Colonic mucosa (tissue), 4 donors: Measurements from ENCODE around the gene MTPN. TPM values are rescaled to one million over a fixed set of nuclear protein-coding genes. Genes with fewer than 3 reads are reported as not detected.

Experiments
- DNase-seq: peaks from one replicate; pipeline ENCODE4 v3.0.0-alpha.2; 2020
- H3K27ac ChIP-seq: fragments of 200-600 bp; one replicate; pipeline ENCODE4 v1.8.0; 2021
- H3K27me3 ChIP-seq: fragments of 200-600 bp; one replicate; pipeline ENCODE4 v1.8.0; 2021
- H3K36me3 ChIP-seq: fragments of 200-600 bp; one replicate; pipeline ENCODE4 v1.8.0; 2021
- H3K4me1 ChIP-seq: fragments of 200-600 bp; one replicate; pipeline ENCODE4 v1.8.0; 2021; ENCODE audit warnings: mild to moderate bottlenecking
- H3K4me3 ChIP-seq: fragments of 200-600 bp; one replicate; pipeline ENCODE4 v1.8.0; 2021
- H3K9ac ChIP-seq, 2 donors: one replicate each; pipeline ENCODE4 v1.7.0; 2013; ENCODE audit warnings: control low read depth in 2 of 2, low read depth in 2 of 2, low read length in 2 of 2
- H3K9me3 ChIP-seq: fragments of 200-600 bp; one replicate; pipeline ENCODE4 v1.8.0; 2021
- CTCF ChIP-seq: fragments of 200-600 bp; IDR thresholded peaks from one replicate; pipeline ENCODE4 v1.8.0; 2022; ENCODE audit warnings: antibody characterized with exemption, mild to moderate bottlenecking
- intact Hi-C: fragments of 100-400 bp; cut with DNase I; formaldehyde crosslinking; loops from one replicate; pipeline ENCODE4 v1.14.1; 2022
- total RNA-seq, 2 donors: library from RNA; stranded (reverse); fragmentation: NEBNext Ultra II Directional in 1 of 2; extraction: Animal tissue kit (Norgen Biotek cat#: 25700) in 1 of 2; gene quantifications; one replicate each; pipeline ENCODE4 v1.2.1, GENCODE V29; 2021
- donor health status: healthy.
- donor health status: DM: no; HTN: no; CAD: no.
- donor health status: DM: no; HTN: no; CAD: no.

Gene MTPN
- total RNA-seq, 2 donors from 2014 or later, result 101 to 109 TPM

GRCh38 chr7:135933509-135934188 is 43.5 kb downstream of the MTPN start:
- no peaks in the 10 kb centered on the region for H3K27me3 ChIP-seq

GRCh38 chr7:135932131-135932530 is 45.0 kb downstream of the MTPN start:
- no peaks in the 10 kb centered on the region for H3K4me1 ChIP-seq
- no peak overlapping the region for H3K4me3 ChIP-seq
- no peaks in the 10 kb centered on the region for H3K9me3 ChIP-seq
- no peak for TF ChIP-seq CTCF
- DNase-seq, result no peak
- H3K27ac ChIP-seq, result no peak overlapping the region
- no peaks in the 10 kb centered on the region for H3K27me3 ChIP-seq
- intact Hi-C loops, result no loop called here
- H3K9ac ChIP-seq, result no peak overlapping the region
- no peaks in the 10 kb centered on the region for H3K36me3 ChIP-seq

More at GRCh38 chr7:135933509-135934188, 43.5 kb downstream of the MTPN start:
- no peaks in the 10 kb centered on the region for H3K36me3 ChIP-seq
- no peak for DNase-seq
- H3K4me1 ChIP-seq, result no peaks in the 10 kb centered on the region
- H3K27ac ChIP-seq, result no peak overlapping the region
- intact Hi-C loops, result no loop called here
- H3K9me3 ChIP-seq, result no peaks in the 10 kb centered on the region
- H3K4me3 ChIP-seq, result no peak overlapping the region
- TF ChIP-seq CTCF, result no peak
- no peak overlapping the region for H3K9ac ChIP-seq

GRCh38 chr7:135930565-135931461 is 46.3 kb downstream of the MTPN start:
- Histone ChIP-seq H3K27me3 (no peaks in the 10 kb centered on the region), H3K27ac (no peak overlapping the region), H3K4me3 (no peak overlapping the region), H3K9ac (no peak overlapping the region), H3K36me3 (no peaks in the 10 kb centered on the region), H3K9me3 (no peaks in the 10 kb centered on the region), H3K4me1 (no peaks in the 10 kb centered on the region)
- no peak for TF ChIP-seq CTCF
- intact Hi-C loops, result no loop called here
- DNase-seq, result no peak

GRCh38 chr7:135929722-135930141 is 47.4 kb downstream of the MTPN start:
- intact Hi-C loops, result no loop called here
- DNase-seq, result no peak
- Histone ChIP-seq H3K27me3 (no peaks in the 10 kb centered on the region), H3K4me1 (no peaks in the 10 kb centered on the region), H3K9ac (no peak overlapping the region), H3K27ac (no peak overlapping the region), H3K36me3 (no peaks in the 10 kb centered on the region), H3K9me3 (no peaks in the 10 kb centered on the region), H3K4me3 (no peak overlapping the region)
- TF ChIP-seq CTCF, result no peak

- Histone ChIP-seq H3K27ac (no peak overlapping the region), H3K4me3 (no peak overlapping the region), H3K4me1 (no peaks in the 10 kb centered on the region), H3K9me3 (no peaks in the 10 kb centered on the region), H3K9ac (no peak overlapping the region), H3K36me3 (no peaks in the 10 kb centered on the region), H3K27me3 (no peaks in the 10 kb centered on the region)
- no peak for TF ChIP-seq CTCF
- intact Hi-C loops, result no loop called here
- no peak for DNase-seq
Observed at GRCh38 chr7:135929249-135929648, 47.9 kb downstream of the MTPN start.
